ENCODE measurements around the gene OPALIN.

Gene OPALIN

GRCh38 chr10:96406091-96406490 is 47.3 kb upstream of the OPALIN start:
- TF ChIP-seq TAF1 (IDR thresholded peaks at IDR 0.05; ENCODE audit: low read depth) (no peak), TEAD4 (IDR thresholded peaks at IDR 0.05) (no peak), RAD21 (IDR thresholded peaks at IDR 0.05; ENCODE audit: low read depth) (no peak), EGR1 (IDR thresholded peaks at IDR 0.05) (no peak), USF1 (IDR thresholded peaks at IDR 0.05) (no peak)

- TF ChIP-seq USF1 (IDR thresholded peaks at IDR 0.05) (no peak), EGR1 (IDR thresholded peaks at IDR 0.05) (no peak), CEBPB (IDR thresholded peaks at IDR 0.05) (no peak), TAF1 (IDR thresholded peaks at IDR 0.05; ENCODE audit: low read depth) (no peak), CREB1 (IDR thresholded peaks at IDR 0.05; ENCODE audit: low read depth) (no peak), TCF12 (IDR thresholded peaks at IDR 0.05; ENCODE audit: low read depth) (no peak), YY1 (IDR thresholded peaks at IDR 0.05; ENCODE audit: low read depth) (no peak), NFIC (IDR thresholded peaks at IDR 0.05) (no peak), ZBTB7A (IDR thresholded peaks at IDR 0.05; ENCODE audit: low read depth) (no peak), RAD21 (IDR thresholded peaks at IDR 0.05; ENCODE audit: low read depth) (no peak), TEAD4 (IDR thresholded peaks at IDR 0.05) (no peak), EP300 (IDR thresholded peaks at IDR 0.05; ENCODE audit: borderline replicate concordance) (no peak)
These were observed 43.9 kb upstream of the OPALIN start for GRCh38 chr10:96402417-96403305.

- TF ChIP-seq CEBPB (IDR thresholded peaks at IDR 0.05) (no peak), EP300 (IDR thresholded peaks at IDR 0.05; ENCODE audit: borderline replicate concordance) (no peak), TAF1 (IDR thresholded peaks at IDR 0.05; ENCODE audit: low read depth) (no peak), FOXM1 (IDR thresholded peaks at IDR 0.05; ENCODE audit: borderline replicate concordance, low read depth) (no peak), CREB1 (IDR thresholded peaks at IDR 0.05; ENCODE audit: low read depth) (no peak), EGR1 (IDR thresholded peaks at IDR 0.05) (no peak), USF1 (IDR thresholded peaks at IDR 0.05) (no peak), MAX (IDR thresholded peaks at IDR 0.05) (no peak), YY1 (IDR thresholded peaks at IDR 0.05; ENCODE audit: low read depth) (no peak), NFIC (IDR thresholded peaks at IDR 0.05) (no peak), RAD21 (IDR thresholded peaks at IDR 0.05; ENCODE audit: low read depth) (no peak), TEAD4 (IDR thresholded peaks at IDR 0.05) (no peak)
These were observed 42.2 kb upstream of the OPALIN start for GRCh38 chr10:96401036-96401435.

GRCh38 chr10:96400465-96400864 is 41.7 kb upstream of the OPALIN start:
- TF ChIP-seq ZBTB7A (IDR thresholded peaks at IDR 0.05; ENCODE audit: low read depth) (no peak), FOXM1 (IDR thresholded peaks at IDR 0.05; ENCODE audit: borderline replicate concordance, low read depth) (no peak)

- TF ChIP-seq RAD21 (IDR thresholded peaks at IDR 0.05; ENCODE audit: low read depth) (no peak), CEBPB (IDR thresholded peaks at IDR 0.05) (no peak), YY1 (IDR thresholded peaks at IDR 0.05; ENCODE audit: low read depth) (no peak), TEAD4 (IDR thresholded peaks at IDR 0.05) (no peak), USF1 (IDR thresholded peaks at IDR 0.05) (no peak), TCF12 (IDR thresholded peaks at IDR 0.05; ENCODE audit: low read depth) (no peak), CREB1 (IDR thresholded peaks at IDR 0.05; ENCODE audit: low read depth) (no peak), REST (IDR thresholded peaks at IDR 0.05; ENCODE audit: low read depth) (no peak), NFIC (IDR thresholded peaks at IDR 0.05) (no peak), EP300 (IDR thresholded peaks at IDR 0.05; ENCODE audit: borderline replicate concordance) (no peak), TAF1 (IDR thresholded peaks at IDR 0.05; ENCODE audit: low read depth) (no peak), MAX (IDR thresholded peaks at IDR 0.05) (no peak), FOXM1 (IDR thresholded peaks at IDR 0.05; ENCODE audit: borderline replicate concordance, low read depth) (no peak), ZBTB7A (IDR thresholded peaks at IDR 0.05; ENCODE audit: low read depth) (no peak), EGR1 (IDR thresholded peaks at IDR 0.05) (no peak)
These were observed 39.1 kb upstream of the OPALIN start for GRCh38 chr10:96397902-96398301.

Measured in Ishikawa (cell line).